Kidney epithelial cell (primary cell): ENCODE results near the gene ZNF135. TPM values are rescaled to one million over a fixed set of nuclear protein-coding genes. Genes with fewer than 3 reads are reported as not detected.

ENCODE experiments used
- DNase-seq: peaks from one replicate; pipeline ENCODE4 v3.0.0-alpha.2; 2010; ENCODE audit warnings: low read depth
- H3K27me3 ChIP-seq: 2 replicates; pipeline ENCODE4 v1.6.0; 2011; ENCODE audit warnings: low read length; ENCODE audit not compliant: control insufficient read depth, insufficient read depth
- H3K36me3 ChIP-seq: 2 replicates; pipeline ENCODE4 v1.5.1; 2011; ENCODE audit warnings: low read length; ENCODE audit not compliant: control insufficient read depth, insufficient read depth
- H3K4me3 ChIP-seq: 2 replicates; pipeline ENCODE4 v1.5.1; 2011; ENCODE audit warnings: low read depth, mild to moderate bottlenecking, control low read depth, low read length
- total RNA-seq: library from RNA; depleted of rRNA; stranded (reverse); fragments of >200 nt; gene quantifications from 2 replicates; pipeline ENCODE4 v1.2.3, GENCODE V29; 2015
- TF ChIP-seq, protein P1 (sequence below): IDR thresholded peaks from 2 replicates; pipeline ENCODE4 v1.5.1; 2011; ENCODE audit warnings: mild to moderate bottlenecking, moderate library complexity, low read length, control low read depth, inconsistent platforms; ENCODE audit not compliant: insufficient read depth, poor library complexity, severe bottlenecking

The ZNF135 gene
- 4.6 and 5.1 TPM in 2 replicates for total RNA-seq

DNA sequence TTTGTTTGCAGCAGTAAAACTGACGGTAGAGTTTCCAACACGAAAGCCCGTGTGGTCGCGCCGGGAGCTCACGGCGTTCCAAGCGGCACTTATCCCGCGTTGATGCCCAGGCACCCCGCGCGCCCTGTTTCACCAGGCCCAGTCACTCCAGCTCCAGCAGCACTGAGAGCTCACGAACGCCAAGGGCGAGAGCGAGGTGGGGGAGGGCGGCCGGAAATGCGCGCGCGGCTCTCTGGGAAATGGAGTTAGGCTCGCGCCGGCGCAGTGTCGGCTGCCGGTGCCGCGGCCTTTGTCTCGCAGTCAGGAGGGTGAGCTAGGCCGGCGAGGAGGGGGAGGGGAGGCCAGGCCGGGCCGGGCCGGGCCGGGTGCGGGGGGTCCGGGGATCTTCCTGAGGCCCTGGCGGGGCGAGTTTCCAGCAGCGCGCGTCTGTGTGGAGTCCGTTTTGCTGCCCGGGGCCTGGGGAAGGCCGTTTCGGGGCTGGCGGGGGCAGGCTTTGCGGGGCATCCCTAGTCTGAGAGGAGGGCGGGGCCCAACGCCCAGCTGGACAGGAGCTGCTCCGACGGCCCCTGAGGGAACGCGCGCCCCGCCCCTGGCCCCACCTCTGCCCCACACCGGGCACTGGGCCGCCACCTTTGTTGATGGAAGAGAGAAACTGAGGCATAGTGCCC lies at the start of gene ZNF135:
Gene ZNF135 (plus strand): TSS at position 280 of the 668 bp plus-strand sequence. CDS start 721 bp downstream, outside the sequence.
- Histone ChIP-seq H3K36me3 (no peaks in the 10 kb centered on the region), H3K4me3 (peak within 1 kb of the TSS; percentile 55), H3K27me3 (no peaks in the 10 kb centered on the region)
- DNase-seq = peak; percentile 38
- TF ChIP-seq, protein P1, sequence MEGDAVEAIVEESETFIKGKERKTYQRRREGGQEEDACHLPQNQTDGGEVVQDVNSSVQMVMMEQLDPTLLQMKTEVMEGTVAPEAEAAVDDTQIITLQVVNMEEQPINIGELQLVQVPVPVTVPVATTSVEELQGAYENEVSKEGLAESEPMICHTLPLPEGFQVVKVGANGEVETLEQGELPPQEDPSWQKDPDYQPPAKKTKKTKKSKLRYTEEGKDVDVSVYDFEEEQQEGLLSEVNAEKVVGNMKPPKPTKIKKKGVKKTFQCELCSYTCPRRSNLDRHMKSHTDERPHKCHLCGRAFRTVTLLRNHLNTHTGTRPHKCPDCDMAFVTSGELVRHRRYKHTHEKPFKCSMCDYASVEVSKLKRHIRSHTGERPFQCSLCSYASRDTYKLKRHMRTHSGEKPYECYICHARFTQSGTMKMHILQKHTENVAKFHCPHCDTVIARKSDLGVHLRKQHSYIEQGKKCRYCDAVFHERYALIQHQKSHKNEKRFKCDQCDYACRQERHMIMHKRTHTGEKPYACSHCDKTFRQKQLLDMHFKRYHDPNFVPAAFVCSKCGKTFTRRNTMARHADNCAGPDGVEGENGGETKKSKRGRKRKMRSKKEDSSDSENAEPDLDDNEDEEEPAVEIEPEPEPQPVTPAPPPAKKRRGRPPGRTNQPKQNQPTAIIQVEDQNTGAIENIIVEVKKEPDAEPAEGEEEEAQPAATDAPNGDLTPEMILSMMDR = no peak

DNA sequence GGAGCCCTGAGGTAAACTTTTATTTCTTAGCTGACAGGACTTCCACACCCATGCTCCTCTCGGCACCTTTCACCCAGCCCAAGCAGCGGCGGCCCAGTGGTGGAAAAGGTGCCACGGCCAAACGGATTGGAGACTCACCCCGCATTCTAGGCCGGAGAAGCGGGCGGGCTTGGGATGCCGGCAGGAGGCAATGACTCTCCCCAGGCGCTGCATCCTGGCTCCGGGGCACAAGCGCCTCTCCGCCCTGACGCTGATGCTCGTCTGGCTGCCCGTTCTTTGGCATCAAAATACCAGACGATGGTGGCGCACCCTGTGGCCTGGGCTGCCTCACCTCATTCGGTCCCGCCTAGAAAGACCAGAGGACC lies 49.8 kb upstream of the ZNF135 start:
- Histone ChIP-seq H3K36me3 (no peaks in the 10 kb centered on the region), H3K4me3 (peak overlapping the region; percentile 45), H3K27me3 (no peaks in the 10 kb centered on the region)
- no peak for DNase-seq
- TF ChIP-seq, protein P1 = no peak

DNA sequence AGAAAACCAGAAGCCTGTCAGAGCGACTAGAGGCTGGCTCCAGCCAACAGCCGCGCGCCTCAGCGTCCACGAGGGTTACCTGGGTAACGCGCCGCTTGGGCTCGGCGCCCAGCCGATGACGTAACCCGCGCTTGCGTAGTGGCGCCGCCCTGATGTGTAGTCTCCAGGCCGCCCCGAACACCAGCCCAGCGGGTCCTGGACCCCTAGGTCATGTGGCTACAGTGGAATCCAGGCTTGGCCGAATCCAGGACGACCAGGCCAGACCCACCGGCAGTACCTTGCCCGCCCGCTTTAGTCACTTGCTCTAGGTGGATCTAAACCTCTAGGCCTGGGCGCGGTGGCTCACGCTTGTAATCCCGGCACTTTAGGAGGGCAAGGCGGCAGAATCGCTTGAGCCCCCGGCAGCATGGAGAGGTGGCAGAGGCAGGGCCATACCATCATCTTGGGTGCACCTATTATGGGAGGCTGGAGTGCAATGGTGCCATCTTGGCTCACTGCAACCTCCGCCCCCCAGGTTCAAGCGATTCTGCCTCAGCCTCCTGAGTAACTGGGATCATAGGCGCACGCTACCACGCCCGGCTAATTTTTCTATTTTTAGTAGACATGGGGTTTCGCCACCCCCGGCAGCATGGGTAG lies 49.3 kb upstream of the ZNF135 start:
- no peaks in the 10 kb centered on the region for H3K27me3 ChIP-seq
- DNase-seq = peak; percentile 32
- H3K36me3 ChIP-seq = no peaks in the 10 kb centered on the region
- TF ChIP-seq, protein P1 = no peak
- H3K4me3 ChIP-seq = peak overlapping the region; percentile 45

DNA sequence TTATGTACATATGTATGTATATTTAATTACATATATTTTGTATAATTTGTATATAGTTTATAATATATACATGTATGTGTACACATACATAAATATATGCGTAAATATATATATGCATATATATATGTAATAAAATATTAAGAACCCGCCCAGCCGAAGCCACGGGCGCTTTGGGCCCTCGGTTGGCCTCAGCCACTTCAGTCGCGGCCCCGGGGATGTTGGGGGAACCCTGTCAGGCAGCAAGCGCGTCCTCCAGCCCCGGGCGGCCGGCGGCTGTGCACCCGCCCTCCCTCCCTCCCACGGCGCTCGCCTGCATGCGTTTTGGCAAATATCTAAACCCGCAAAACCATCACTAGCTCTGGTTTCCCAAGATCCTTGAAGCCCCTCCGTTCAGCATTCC lies 48.6 kb upstream of the ZNF135 start:
- Histone ChIP-seq H3K4me3 (no peak overlapping the region), H3K27me3 (no peaks in the 10 kb centered on the region), H3K36me3 (no peaks in the 10 kb centered on the region)
- TF ChIP-seq, protein P1 = no peak
- DNase-seq = no peak

DNA sequence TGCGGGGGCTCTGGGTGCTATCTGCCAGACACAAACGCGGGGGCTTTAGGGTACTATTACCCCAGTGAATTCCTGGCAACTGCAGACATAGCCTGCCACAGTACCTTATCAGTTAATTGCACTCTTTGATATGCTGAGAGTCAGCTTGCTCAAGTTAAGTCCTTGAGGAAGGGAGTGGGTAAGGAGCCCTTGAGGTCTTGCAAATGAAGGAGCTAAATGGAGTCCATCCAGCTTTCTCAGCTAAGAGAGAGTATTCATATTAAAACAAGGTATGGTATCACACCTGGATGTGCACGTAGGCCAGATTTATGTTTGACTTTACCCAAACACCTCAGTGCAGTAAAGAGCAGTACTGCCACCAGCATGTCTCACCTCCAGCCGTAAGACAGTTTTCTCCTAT lies 44.9 kb upstream of the ZNF135 start:
- H3K36me3 ChIP-seq = no peaks in the 10 kb centered on the region
- no peak overlapping the region for H3K4me3 ChIP-seq
- H3K27me3 ChIP-seq = no peaks in the 10 kb centered on the region
- DNase-seq = no peak
- TF ChIP-seq, protein P1 = no peak
